Measurements from ENCODE around the gene ZFP92. TPM values are rescaled to one million over a fixed set of nuclear protein-coding genes. Genes with fewer than 3 reads are reported as not detected.

ZFP92 gene
- total and polyA plus RNA-seq, 2 of the 8 experiments (the other 6 are each of a cell fraction or from before 2014, with no cell fraction given), result 0.14 to 0.41 TPM

GRCh38 chrX:153379508-153379907 is 31.8 kb upstream of the ZFP92 start (continued):
- TF ChIP-seq, protein P1, sequence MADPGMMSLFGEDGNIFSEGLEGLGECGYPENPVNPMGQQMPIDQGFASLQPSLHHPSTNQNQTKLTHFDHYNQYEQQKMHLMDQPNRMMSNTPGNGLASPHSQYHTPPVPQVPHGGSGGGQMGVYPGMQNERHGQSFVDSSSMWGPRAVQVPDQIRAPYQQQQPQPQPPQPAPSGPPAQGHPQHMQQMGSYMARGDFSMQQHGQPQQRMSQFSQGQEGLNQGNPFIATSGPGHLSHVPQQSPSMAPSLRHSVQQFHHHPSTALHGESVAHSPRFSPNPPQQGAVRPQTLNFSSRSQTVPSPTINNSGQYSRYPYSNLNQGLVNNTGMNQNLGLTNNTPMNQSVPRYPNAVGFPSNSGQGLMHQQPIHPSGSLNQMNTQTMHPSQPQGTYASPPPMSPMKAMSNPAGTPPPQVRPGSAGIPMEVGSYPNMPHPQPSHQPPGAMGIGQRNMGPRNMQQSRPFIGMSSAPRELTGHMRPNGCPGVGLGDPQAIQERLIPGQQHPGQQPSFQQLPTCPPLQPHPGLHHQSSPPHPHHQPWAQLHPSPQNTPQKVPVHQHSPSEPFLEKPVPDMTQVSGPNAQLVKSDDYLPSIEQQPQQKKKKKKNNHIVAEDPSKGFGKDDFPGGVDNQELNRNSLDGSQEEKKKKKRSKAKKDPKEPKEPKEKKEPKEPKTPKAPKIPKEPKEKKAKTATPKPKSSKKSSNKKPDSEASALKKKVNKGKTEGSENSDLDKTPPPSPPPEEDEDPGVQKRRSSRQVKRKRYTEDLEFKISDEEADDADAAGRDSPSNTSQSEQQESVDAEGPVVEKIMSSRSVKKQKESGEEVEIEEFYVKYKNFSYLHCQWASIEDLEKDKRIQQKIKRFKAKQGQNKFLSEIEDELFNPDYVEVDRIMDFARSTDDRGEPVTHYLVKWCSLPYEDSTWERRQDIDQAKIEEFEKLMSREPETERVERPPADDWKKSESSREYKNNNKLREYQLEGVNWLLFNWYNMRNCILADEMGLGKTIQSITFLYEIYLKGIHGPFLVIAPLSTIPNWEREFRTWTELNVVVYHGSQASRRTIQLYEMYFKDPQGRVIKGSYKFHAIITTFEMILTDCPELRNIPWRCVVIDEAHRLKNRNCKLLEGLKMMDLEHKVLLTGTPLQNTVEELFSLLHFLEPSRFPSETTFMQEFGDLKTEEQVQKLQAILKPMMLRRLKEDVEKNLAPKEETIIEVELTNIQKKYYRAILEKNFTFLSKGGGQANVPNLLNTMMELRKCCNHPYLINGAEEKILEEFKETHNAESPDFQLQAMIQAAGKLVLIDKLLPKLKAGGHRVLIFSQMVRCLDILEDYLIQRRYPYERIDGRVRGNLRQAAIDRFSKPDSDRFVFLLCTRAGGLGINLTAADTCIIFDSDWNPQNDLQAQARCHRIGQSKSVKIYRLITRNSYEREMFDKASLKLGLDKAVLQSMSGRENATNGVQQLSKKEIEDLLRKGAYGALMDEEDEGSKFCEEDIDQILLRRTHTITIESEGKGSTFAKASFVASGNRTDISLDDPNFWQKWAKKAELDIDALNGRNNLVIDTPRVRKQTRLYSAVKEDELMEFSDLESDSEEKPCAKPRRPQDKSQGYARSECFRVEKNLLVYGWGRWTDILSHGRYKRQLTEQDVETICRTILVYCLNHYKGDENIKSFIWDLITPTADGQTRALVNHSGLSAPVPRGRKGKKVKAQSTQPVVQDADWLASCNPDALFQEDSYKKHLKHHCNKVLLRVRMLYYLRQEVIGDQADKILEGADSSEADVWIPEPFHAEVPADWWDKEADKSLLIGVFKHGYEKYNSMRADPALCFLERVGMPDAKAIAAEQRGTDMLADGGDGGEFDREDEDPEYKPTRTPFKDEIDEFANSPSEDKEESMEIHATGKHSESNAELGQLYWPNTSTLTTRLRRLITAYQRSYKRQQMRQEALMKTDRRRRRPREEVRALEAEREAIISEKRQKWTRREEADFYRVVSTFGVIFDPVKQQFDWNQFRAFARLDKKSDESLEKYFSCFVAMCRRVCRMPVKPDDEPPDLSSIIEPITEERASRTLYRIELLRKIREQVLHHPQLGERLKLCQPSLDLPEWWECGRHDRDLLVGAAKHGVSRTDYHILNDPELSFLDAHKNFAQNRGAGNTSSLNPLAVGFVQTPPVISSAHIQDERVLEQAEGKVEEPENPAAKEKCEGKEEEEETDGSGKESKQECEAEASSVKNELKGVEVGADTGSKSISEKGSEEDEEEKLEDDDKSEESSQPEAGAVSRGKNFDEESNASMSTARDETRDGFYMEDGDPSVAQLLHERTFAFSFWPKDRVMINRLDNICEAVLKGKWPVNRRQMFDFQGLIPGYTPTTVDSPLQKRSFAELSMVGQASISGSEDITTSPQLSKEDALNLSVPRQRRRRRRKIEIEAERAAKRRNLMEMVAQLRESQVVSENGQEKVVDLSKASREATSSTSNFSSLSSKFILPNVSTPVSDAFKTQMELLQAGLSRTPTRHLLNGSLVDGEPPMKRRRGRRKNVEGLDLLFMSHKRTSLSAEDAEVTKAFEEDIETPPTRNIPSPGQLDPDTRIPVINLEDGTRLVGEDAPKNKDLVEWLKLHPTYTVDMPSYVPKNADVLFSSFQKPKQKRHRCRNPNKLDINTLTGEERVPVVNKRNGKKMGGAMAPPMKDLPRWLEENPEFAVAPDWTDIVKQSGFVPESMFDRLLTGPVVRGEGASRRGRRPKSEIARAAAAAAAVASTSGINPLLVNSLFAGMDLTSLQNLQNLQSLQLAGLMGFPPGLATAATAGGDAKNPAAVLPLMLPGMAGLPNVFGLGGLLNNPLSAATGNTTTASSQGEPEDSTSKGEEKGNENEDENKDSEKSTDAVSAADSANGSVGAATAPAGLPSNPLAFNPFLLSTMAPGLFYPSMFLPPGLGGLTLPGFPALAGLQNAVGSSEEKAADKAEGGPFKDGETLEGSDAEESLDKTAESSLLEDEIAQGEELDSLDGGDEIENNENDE (IDR thresholded peaks at IDR 0.05; ENCODE audit: insufficient replicate concordance, low read length), result no peak
- TF ChIP-seq GTF2F1 (IDR thresholded peaks at IDR 0.05; ENCODE audit: borderline replicate concordance, low read depth, low read length) (no peak), CHD1 (IDR thresholded peaks at IDR 0.05; ENCODE audit: low read depth, low read length) (no peak), MAFK (IDR thresholded peaks at IDR 0.05; ENCODE audit: low read depth, low read length) (no peak)

Measured in H1 (cell line).